CD8-positive, alpha-beta memory T cell (primary cell): ENCODE data around the gene CSK. TPM values are rescaled to one million over a fixed set of nuclear protein-coding genes. Genes with fewer than 3 reads are reported as not detected.

Experiments
- CTCF ChIA-PET: fragments of 350-600 bp; sonication (Branson Sonifier 250); formaldehyde crosslinking; loops from one replicate; lab custom pipeline; 2021; ENCODE audit warnings: antibody characterized with exemption; lab: Charles Lee
- POLR2A ChIA-PET: fragments of 350-600 bp; sonication (Branson Sonifier 250); formaldehyde crosslinking; loops from one replicate; lab custom pipeline; 2021; ENCODE audit warnings: antibody characterized with exemption; lab: Charles Lee
- DNase-seq, 5 donors: peaks; one replicate each; pipeline versions ENCODE4 v3.0.0 to v3.0.0-alpha.2; 2020 to 2022; ENCODE audit warnings: mixed read lengths in 1 of 5
- H3K27ac ChIP-seq: one replicate; pipeline ENCODE4 v1.7.0; 2013; ENCODE audit warnings: low read depth, mild to moderate bottlenecking, low read length, moderate library complexity
- H3K27me3 ChIP-seq: 2 replicates; pipeline ENCODE4 v1.7.0; 2013; ENCODE audit warnings: low read length, mild to moderate bottlenecking; ENCODE audit not compliant: insufficient read depth, poor library complexity, severe bottlenecking
- H3K36me3 ChIP-seq: 2 replicates; pipeline ENCODE4 v1.7.0; 2013; ENCODE audit warnings: mild to moderate bottlenecking, low read length, moderate library complexity; ENCODE audit not compliant: insufficient read depth
- H3K4me1 ChIP-seq: 2 replicates; pipeline ENCODE4 v1.7.0; 2013; ENCODE audit warnings: mild to moderate bottlenecking, low read length, moderate library complexity; ENCODE audit not compliant: insufficient read depth
- H3K4me3 ChIP-seq: 2 replicates; pipeline ENCODE4 v1.7.0; 2013; ENCODE audit warnings: mild to moderate bottlenecking, low read length
- H3K9me3 ChIP-seq: 2 replicates; pipeline ENCODE4 v1.7.0; 2013; ENCODE audit warnings: mild to moderate bottlenecking, low read length
- H3K27ac Mint-ChIP-seq, 8 donors: one replicate each; pipeline ENCODE4 v1.8.0; 2020 to 2021; ENCODE audit warnings: mixed read lengths in 8 of 8, mild to moderate bottlenecking in 6 of 8, inconsistent platforms in 3 of 8, moderate library complexity in 3 of 8
- H3K27me3 Mint-ChIP-seq, 2 donors: one replicate each; pipeline ENCODE4 v1.8.0; 2020 to 2021; ENCODE audit warnings: mixed read lengths in 2 of 2, mild to moderate bottlenecking in 1 of 2, moderate library complexity in 1 of 2
- H3K36me3 Mint-ChIP-seq, 3 donors: one replicate each; pipeline ENCODE4 v1.8.0; 2020 to 2021; ENCODE audit warnings: mixed read lengths in 3 of 3, inconsistent platforms in 1 of 3, mild to moderate bottlenecking in 1 of 3
- H3K4me1 Mint-ChIP-seq, 3 donors: one replicate each; pipeline ENCODE4 v1.8.0; 2020 to 2021; ENCODE audit warnings: mixed read lengths in 3 of 3, inconsistent platforms in 1 of 3, mild to moderate bottlenecking in 1 of 3
- H3K4me3 Mint-ChIP-seq, 7 donors: one replicate each; pipeline ENCODE4 v1.8.0; 2020 to 2021; ENCODE audit warnings: mixed read lengths in 7 of 7, mild to moderate bottlenecking in 6 of 7, moderate library complexity in 4 of 7, inconsistent platforms in 2 of 7
- H3K9me3 Mint-ChIP-seq, 5 donors: one replicate each; pipeline ENCODE4 v1.8.0; 2020 to 2022; ENCODE audit warnings: mixed read lengths in 5 of 5, mild to moderate bottlenecking in 3 of 5, moderate library complexity in 2 of 5, inconsistent platforms in 1 of 5
- polyA plus RNA-seq: library from polyadenylated mRNA; unstranded; fragments of 300-500 nt; fragmentation: Illumina TruSeq; gene quantifications from one replicate; pipeline ENCODE4 v1.2.3, GENCODE V29; 2021
- total RNA-seq, 2 experiments: library from RNA; stranded (reverse); gene quantifications; one replicate each; pipeline ENCODE4 v1.2.3, GENCODE V29; 2021

Gene CSK
- total and polyA plus RNA-seq, 3 experiments from 2014 or later, result 154 to 294 (median 288) TPM

DNA sequence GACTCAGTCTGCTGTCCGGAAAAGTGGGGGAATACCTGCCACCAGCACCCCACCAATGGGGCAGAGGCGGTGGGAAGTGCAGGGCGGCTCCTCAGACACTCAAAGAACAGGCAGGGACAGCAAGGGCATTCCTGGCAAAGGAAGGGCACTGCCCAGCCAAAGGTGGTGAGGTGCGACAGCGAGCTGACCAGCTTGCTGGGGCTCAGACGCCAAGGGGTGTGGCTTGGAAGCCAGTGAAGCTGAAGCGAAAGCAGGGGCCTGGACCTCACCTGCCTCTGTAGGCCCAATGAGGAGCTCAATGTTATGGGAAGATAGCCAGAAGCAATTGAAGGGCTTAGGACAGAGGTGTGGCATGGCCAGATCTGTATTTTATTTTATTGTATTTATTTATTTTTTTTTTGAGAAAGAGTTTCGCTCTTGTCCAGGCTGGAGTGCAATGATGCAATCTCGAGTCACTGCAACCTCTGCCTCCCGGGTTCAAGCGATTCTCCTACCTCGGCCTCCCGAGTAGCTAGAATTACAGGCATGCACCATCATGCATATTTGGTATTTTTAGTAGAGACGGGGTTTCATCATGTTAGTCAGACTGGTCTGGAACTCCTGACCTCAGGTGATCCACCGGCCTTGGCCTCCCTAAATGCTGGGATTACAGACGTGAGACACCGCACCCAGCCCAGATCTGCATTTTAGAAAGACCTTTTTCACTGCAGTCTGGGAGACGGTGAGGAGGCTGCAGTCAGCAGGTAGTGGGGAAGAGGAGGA lies 26.4 kb downstream of the CSK start:
- Mint-ChIP-seq H3K36me3 (peaks cover 0 to 15% (median 3%) of the 10 kb centered on the region in 3 donors), H3K9me3 (no peaks in the 10 kb centered on the region), H3K27ac (peak overlapping the region; percentile 73 to 96 (median 84)), H3K27me3 (no peaks in the 10 kb centered on the region), H3K4me3 (no peak overlapping the region), H3K4me1 (peaks cover 26 to 35% (median 34%) of the 10 kb centered on the region in 3 donors)
- Histone ChIP-seq H3K36me3 (peaks cover 3% of the 10 kb centered on the region), H3K4me3 (no peak overlapping the region), H3K4me1 (peaks cover 16% of the 10 kb centered on the region), H3K27me3 (no peaks in the 10 kb centered on the region), H3K9me3 (no peaks in the 10 kb centered on the region), H3K27ac (no peak overlapping the region)
- POLR2A ChIA-PET, result interaction anchor here (1.0 to 1.2 kb wide), 2 partner anchors 9 to 28 kb away, joined by 3 to 5 read pairs; no protein-coding TSS in a partner anchor
- CTCF ChIA-PET, result interaction anchor here (1.6 to 8.9 kb wide), 5 partner anchors 9 to 174 kb away, joined by 5 to 86 read pairs (median 24); partner anchors contain the start of gene CSK
- DNase-seq, result no peak

DNA sequence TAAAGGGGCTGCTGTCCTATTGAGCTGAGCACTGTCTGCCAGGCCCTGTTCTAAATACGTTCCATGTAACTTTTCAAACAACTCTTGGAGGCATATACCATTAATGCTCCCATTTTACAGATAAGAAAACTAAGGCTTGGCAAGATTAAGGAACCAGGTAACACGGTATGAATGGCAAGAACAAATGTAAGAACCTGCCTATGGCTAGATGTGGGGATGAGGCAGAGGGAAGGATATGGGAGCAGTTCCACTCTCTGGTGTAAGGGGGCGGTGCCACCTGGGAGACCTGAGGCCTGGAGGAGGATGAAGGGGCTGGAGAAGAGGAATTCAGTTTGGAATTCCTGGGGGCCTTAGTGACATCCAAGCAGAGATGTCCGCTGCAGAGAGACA lies 27.0 kb downstream of the CSK start:
- Histone ChIP-seq H3K4me1 (peaks cover 16% of the 10 kb centered on the region), H3K27me3 (no peaks in the 10 kb centered on the region), H3K4me3 (no peak overlapping the region), H3K9me3 (no peaks in the 10 kb centered on the region), H3K27ac (no peak overlapping the region), H3K36me3 (no peaks in the 10 kb centered on the region)
- POLR2A ChIA-PET, result interaction anchor here (1.0 kb wide), 1 partner anchor 9 kb away, joined by 3 read pairs; no protein-coding TSS in a partner anchor
- Mint-ChIP-seq H3K9me3 (no peaks in the 10 kb centered on the region), H3K4me3 (peak overlapping the region in 1 of 7 donors; percentile 8), H3K27ac (peak overlapping the region in 7 of 8 donors; percentile 39 to 93 (median 58)), H3K27me3 (no peaks in the 10 kb centered on the region), H3K4me1 (peaks cover 26 to 34% (median 34%) of the 10 kb centered on the region in 3 donors), H3K36me3 (peaks cover 0 to 10% (median 3%) of the 10 kb centered on the region in 3 donors)
- DNase-seq, result no peak
- CTCF ChIA-PET, result interaction anchor here (1.6 to 8.9 kb wide), 4 partner anchors 9 to 174 kb away, joined by 5 to 86 read pairs (median 16); partner anchors contain the start of gene CSK

DNA sequence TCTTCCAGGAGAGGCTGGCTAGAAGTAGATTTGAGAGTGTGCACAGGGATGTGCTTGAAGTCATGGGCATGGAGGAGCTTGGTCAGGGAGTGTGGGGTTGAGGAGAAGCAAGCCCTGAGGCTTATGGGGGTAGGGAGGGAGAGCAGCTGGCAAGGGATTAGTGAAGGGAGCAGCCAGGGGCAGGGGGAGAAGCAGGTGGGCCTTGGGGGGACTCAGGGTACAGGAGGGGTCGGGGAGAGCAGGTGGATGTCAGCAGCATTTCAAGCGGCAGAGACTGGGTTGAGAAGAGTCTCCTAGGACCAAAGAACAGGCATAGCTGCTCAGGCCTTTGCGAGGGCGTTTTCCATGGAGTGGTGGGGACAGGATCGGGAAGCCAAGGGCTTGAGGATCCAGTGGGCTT lies 27.4 kb downstream of the CSK start:
- H3K9me3 Mint-ChIP-seq, result no peaks in the 10 kb centered on the region
- H3K4me3 Mint-ChIP-seq, result peak overlapping the region in 1 of 7 donors; percentile 8
- DNase-seq, result no peak
- ChIA-PET CTCF (interaction anchor here (2.2 to 8.9 kb wide), 2 partner anchors 18 to 39 kb away, joined by 5 to 86 read pairs; partner anchors contain the start of gene CPLX3), POLR2A (no interaction called here)
- Histone ChIP-seq H3K4me3 (no peak overlapping the region), H3K4me1 (peaks cover 16% of the 10 kb centered on the region), H3K9me3 (no peaks in the 10 kb centered on the region), H3K27me3 (no peaks in the 10 kb centered on the region), H3K36me3 (no peaks in the 10 kb centered on the region), H3K27ac (no peak overlapping the region)
- H3K27ac Mint-ChIP-seq, result peak overlapping the region in 7 of 8 donors; percentile 39 to 93 (median 60)
- no peaks in the 10 kb centered on the region for H3K27me3 Mint-ChIP-seq
- peaks cover 26 to 34% (median 30%) of the 10 kb centered on the region in 3 donors for H3K4me1 Mint-ChIP-seq
- peaks cover 0 to 6% (median 1%) of the 10 kb centered on the region in 3 donors for H3K36me3 Mint-ChIP-seq

DNA sequence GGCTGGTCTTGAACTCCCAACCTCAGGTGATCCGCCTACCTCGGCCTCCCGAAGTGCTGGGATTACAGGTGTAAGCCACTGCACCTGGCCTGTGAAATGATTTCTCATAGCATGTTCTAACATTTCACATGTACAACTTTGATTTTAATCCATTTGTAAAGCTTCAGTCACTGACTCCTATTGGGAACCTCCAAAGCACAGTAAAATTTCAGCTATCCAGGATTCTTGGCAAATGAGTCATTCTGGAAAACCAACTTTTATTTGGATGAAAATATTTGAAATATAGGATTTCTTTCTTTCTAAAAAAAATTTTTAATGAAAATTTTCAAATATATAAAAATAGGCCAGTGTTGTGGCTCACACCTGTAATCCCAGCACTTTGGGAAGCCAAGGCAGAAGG lies 28.1 kb downstream of the CSK start:
- no peak for DNase-seq
- Mint-ChIP-seq H3K36me3 (peaks cover 0 to 1% (median 1%) of the 10 kb centered on the region in 3 donors), H3K27ac (no peak overlapping the region), H3K4me1 (peaks cover 24 to 32% (median 29%) of the 10 kb centered on the region in 3 donors), H3K9me3 (no peaks in the 10 kb centered on the region), H3K27me3 (no peaks in the 10 kb centered on the region), H3K4me3 (no peak overlapping the region)
- ChIA-PET CTCF (interaction anchor here (1.5 to 8.9 kb wide), 3 partner anchors 17 to 179 kb away, joined by 3 to 86 read pairs (median 5); partner anchors contain the start of gene CPLX3), POLR2A (no interaction called here)
- Histone ChIP-seq H3K4me3 (no peak overlapping the region), H3K27me3 (no peaks in the 10 kb centered on the region), H3K4me1 (peaks cover 16% of the 10 kb centered on the region), H3K27ac (no peak overlapping the region), H3K9me3 (no peaks in the 10 kb centered on the region), H3K36me3 (no peaks in the 10 kb centered on the region)

DNA sequence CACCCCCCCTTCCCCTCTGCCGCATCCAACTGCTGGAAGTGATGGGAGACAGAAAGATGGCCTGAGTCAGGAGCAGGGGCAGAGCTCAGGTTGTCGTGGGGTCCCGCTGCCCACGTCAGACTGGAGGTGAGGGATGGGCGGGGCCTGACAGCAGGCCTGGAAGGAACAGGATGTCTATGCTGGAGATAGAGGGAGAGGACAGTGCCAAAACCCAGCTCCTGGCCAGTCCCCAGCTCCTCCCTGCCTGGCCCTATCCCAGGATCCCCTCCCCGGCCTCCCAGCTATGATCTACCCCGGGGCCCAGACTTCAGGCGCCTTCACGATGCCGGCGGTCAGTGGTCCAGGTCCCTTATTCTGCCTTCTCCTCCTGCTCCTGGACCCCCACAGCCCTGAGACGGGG lies 30.7 kb downstream of the CSK start, which contains the start of gene LMAN1L:
Gene LMAN1L (plus strand): TSS at position 303 of the 400 bp plus-strand sequence. CDS start 20 bp downstream, at position 323.
- H3K27me3 Mint-ChIP-seq, result no peaks in the 10 kb centered on the region
- Histone ChIP-seq H3K27me3 (no peaks in the 10 kb centered on the region), H3K36me3 (no peaks in the 10 kb centered on the region), H3K4me1 (peaks cover 7% of the 10 kb centered on the region), H3K9me3 (no peaks in the 10 kb centered on the region), H3K27ac (no peak within 1 kb of the TSS), H3K4me3 (no peak within 1 kb of the TSS)
- ChIA-PET CTCF (interaction anchor here (1.2 kb wide), 2 partner anchors 8 to 42 kb away, joined by 3 to 5 read pairs; no protein-coding TSS in a partner anchor), POLR2A (no interaction called here)
- no peaks in the 10 kb centered on the region for H3K36me3 Mint-ChIP-seq
- peaks cover 15 to 19% (median 16%) of the 10 kb centered on the region in 3 donors for H3K4me1 Mint-ChIP-seq
- no peaks in the 10 kb centered on the region for H3K9me3 Mint-ChIP-seq
- no peak within 1 kb of the TSS for H3K4me3 Mint-ChIP-seq
- DNase-seq, result no peak
- peak within 1 kb of the TSS in 1 of 8 donors; percentile 65 for H3K27ac Mint-ChIP-seq

DNA sequence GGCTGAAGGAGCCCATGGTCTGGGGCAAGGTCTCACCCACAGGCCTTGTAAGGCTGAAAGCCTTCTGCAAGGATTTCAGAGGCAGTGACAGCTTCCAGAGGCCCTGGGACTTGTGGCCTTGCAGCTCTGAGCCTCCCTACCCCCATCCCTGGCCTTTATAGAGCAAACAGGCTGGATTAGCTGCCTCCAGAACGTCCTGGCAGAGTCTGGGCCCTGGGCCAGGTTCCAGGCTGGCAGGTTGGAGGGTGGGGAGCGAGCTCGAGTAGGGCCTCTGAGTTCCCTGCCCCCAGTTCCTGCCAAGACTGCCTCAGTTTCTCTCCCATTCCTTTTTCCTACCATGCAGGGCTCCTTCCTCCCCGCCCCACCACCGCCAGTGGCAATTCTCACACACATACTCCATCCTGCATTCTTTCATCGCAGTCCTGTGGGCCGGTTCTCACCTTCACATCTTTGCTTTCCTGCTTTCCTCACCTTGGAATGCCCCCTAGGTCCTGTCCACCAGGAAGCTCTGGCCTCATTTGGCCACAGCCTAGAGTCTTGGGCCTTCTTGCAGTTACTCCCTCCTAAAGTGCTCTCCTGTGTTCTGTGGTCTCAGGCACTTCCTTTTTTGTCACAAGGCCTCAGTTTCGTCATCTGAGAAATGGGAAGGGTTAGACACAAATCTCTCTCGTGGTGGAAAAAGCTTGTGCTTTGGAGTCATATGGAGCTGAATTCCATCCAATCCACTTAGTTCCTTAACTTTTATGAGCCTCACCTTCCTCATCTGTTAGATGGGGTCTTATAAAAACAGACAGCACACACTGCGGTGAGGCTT lies 33.4 kb downstream of the CSK start:
- Histone ChIP-seq H3K4me1 (peaks cover 9% of the 10 kb centered on the region), H3K4me3 (no peak overlapping the region), H3K9me3 (no peaks in the 10 kb centered on the region), H3K36me3 (no peaks in the 10 kb centered on the region), H3K27ac (no peak overlapping the region), H3K27me3 (no peaks in the 10 kb centered on the region)
- Mint-ChIP-seq H3K4me1 (peaks cover 4 to 9% (median 4%) of the 10 kb centered on the region in 3 donors), H3K4me3 (no peak overlapping the region), H3K27me3 (peaks cover 1 to 11% of the 10 kb centered on the region in 2 donors), H3K36me3 (no peaks in the 10 kb centered on the region), H3K27ac (peak overlapping the region in 1 of 8 donors; percentile 61), H3K9me3 (no peaks in the 10 kb centered on the region)
- POLR2A ChIA-PET, result no interaction called here
- no peak for DNase-seq
- CTCF ChIA-PET, result interaction anchor here (0.7 to 2.8 kb wide), 5 partner anchors 10 to 22 kb away, joined by 3 to 8 read pairs (median 3); no protein-coding TSS in a partner anchor

DNA sequence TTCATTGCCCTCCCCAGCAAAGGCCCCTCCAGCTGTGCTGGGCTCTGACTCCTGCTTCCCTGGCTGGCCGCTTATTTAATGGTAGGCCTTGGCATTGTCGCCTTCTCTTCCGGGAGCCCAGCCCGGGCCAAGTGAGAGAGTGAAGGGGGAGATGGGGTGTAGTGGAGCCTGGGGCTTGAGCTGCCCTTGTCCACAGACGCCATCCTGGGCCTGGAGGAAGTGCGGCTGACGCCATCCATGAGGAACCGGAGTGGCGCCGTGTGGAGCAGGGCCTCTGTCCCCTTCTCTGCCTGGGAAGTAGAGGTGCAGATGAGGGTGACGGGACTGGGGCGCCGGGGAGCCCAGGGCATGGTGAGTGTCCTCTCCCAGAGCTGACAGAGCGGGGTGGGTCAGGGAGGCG lies 34.1 kb downstream of the CSK start:
- ChIA-PET CTCF (interaction anchor here (0.7 to 2.8 kb wide), 4 partner anchors 10 to 22 kb away, joined by 3 to 8 read pairs (median 4); no protein-coding TSS in a partner anchor), POLR2A (no interaction called here)
- Mint-ChIP-seq H3K27me3 (peaks cover 1 to 11% of the 10 kb centered on the region in 2 donors), H3K4me3 (no peak overlapping the region), H3K27ac (no peak overlapping the region), H3K9me3 (no peaks in the 10 kb centered on the region), H3K36me3 (no peaks in the 10 kb centered on the region), H3K4me1 (peaks cover 4 to 9% (median 4%) of the 10 kb centered on the region in 3 donors)
- no peak overlapping the region for H3K4me3 ChIP-seq
- H3K4me1 ChIP-seq, result peaks cover 9% of the 10 kb centered on the region
- H3K27me3 ChIP-seq, result no peaks in the 10 kb centered on the region
- H3K36me3 ChIP-seq, result no peaks in the 10 kb centered on the region
- no peak for DNase-seq
- H3K27ac ChIP-seq, result no peak overlapping the region
- H3K9me3 ChIP-seq, result no peaks in the 10 kb centered on the region
